ENCODE results near the gene CLECL1.
A peak's percentile ranks its signal among the peaks of the same experiment; 100 is the strongest.
"Not testable (repeated sequence)": the region's sequence is repeated elsewhere in the genome, so short reads cannot be mapped to it uniquely, and the experiment has no call there.

The CLECL1 gene

GRCh38 chr12:9751204-9752144, 18.6 kb upstream of the CLECL1 start:
- no peak for DNase-seq

- peak; percentile 48 for DNase-seq
Measured at GRCh38 chr12:9750276-9751203, 17.6 kb upstream of the CLECL1 start.

GRCh38 chr12:9749640-9750039, 16.7 kb upstream of the CLECL1 start:
- DNase-seq: no peak

- DNase-seq: peak; percentile 8
Measured at GRCh38 chr12:9745199-9745598, 12.3 kb upstream of the CLECL1 start.

GRCh38 chr12:9742661-9743060, 9.8 kb upstream of the CLECL1 start:
- no peak for DNase-seq

- DNase-seq: no peak
Measured at GRCh38 chr12:9741726-9742125, 8.8 kb upstream of the CLECL1 start.

- no peak for DNase-seq
Measured at GRCh38 chr12:9740106-9740750, 7.3 kb upstream of the CLECL1 start.

- not testable (repeated sequence) for DNase-seq
Measured at GRCh38 chr12:9739404-9740105, 6.7 kb upstream of the CLECL1 start.

GRCh38 chr12:9738905-9739304, 6.0 kb upstream of the CLECL1 start:
- not testable (repeated sequence) for DNase-seq

- DNase-seq: no peak
Measured at GRCh38 chr12:9736936-9737705, 4.2 kb upstream of the CLECL1 start.

GRCh38 chr12:9735601-9736000, 2.7 kb upstream of the CLECL1 start:
- DNase-seq: no peak

- DNase-seq: no peak
Measured at GRCh38 chr12:9731797-9732196, 1.1 kb downstream of the CLECL1 start.

- no peak for DNase-seq
Measured at GRCh38 chr12:9731393-9731792, 1.5 kb downstream of the CLECL1 start.

GRCh38 chr12:9730591-9730990, 2.3 kb downstream of the CLECL1 start:
- no peak for DNase-seq

GRCh38 chr12:9730011-9730410, 2.9 kb downstream of the CLECL1 start:
- DNase-seq: no peak

- DNase-seq: no peak
Measured at GRCh38 chr12:9729082-9729481, 3.8 kb downstream of the CLECL1 start.

GRCh38 chr12:9727813-9728212, 5.1 kb downstream of the CLECL1 start:
- no peak for DNase-seq

- DNase-seq: no peak
Measured at GRCh38 chr12:9725213-9725870, 7.6 kb downstream of the CLECL1 start.

- no peak for DNase-seq
Measured at GRCh38 chr12:9724023-9724422, 8.9 kb downstream of the CLECL1 start.

- no peak for DNase-seq
Measured at GRCh38 chr12:9721394-9722092, 11.4 kb downstream of the CLECL1 start.

All from fibroblast of skin of right quadriceps (primary cell).